NCI-H2227 treated with DMSO at 0.1 percent for 48 hours (cell line): ENCODE results near the gene EPHB1.

Experiments
- DNase-seq: peaks from one replicate; lab custom pipeline; 2025; lab: John Stamatoyannopoulos, UW

The EPHB1 gene

DNA sequence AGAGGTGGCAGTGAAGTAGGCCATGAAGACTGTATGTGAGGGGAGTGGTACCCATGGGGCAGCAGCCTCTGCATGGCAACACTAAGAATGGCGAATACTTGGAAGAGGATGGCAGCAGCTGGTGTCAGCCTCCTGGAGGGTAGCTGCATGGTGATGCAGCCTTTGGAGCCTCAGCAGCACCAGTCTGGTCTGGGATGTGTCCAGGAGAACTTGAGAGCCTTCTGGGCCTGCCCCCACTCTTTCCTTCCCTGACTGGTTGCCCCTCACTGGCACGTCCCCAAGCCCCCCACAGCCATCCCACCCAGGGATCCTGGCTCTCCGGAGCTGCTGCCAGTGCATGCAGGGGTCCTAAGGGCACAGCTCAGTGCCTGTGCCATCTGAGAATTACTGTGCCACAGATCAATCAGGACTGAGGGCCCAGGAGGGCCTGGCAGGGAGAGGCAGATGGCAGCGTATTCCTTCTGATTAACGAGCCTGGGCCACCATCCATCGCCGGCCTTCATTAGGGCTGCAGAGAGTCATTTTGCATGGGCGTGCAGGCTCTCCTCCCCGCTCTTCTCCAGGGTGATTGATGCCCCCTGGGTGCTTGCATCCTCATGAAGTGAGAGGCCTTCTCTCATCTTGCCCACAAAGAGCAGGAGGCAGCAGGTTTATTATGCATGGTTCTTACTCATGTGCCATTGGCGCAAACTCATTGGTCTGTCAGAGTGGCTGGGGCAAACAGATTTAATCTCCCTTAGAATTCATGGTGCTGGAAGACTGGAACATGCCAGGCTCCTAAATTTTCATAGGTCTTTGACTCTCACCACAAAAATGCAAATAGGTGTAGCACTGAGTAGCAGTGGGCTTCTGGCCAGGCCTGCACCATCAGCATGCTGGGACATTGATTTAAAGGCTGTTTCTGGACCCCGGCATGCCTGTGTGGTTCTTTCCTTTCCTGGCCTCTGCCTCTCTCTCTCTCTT is 116.8 kb downstream of the EPHB1 start:
- DNase-seq, result no peak

DNA sequence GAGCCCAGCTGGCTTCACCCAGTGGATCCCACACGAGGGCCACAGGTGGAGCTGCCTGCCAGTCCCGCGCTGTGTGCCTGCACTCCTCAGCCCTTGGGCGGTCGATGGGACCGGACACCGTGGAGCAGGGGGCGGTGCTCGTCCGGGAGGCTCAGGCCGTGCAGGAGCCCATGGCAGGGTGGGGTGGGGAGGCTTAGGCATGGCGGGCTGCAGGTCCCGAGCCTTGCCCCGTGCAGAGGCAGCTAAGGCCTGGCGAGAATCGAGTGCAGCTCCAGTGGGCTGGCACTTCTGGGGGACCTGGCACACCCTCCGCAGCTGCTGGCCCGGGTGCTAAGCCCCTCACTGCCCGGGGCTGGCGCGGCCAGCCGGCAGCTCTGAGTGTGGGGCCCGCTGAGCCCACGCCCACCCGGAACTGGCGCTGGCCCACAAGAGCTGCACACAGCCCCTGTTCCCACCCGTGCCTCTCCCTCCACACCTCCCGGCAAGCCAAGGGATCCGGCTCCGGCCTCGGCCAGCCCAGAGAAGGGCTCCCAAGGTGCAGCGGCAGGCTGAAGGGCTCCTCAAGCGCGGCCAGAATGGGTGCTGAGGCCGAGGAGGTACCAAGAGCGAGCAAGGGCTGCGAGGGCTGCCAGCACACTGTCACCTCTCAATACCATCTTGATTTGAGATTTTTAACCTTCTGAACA is 121.4 kb downstream of the EPHB1 start:
- no peak for DNase-seq

DNA sequence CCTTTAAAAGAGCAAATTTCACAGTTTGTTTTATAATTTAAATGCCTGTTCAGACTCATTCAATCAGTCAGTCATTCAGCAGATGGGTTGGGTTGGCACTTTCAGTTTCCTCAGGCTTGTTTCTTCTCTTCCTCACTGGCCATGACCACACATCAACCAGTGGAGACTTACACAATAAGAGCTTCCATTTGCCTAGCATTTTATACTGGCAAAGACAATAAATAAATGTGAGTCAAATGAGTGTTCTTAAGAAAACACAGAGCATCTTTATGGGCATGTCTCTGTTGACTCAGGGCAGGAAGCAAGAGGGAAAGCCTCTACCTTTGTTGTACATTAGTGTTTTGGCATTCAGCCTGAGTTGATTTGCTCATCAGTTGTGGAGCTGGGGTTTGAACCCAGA is 122.6 kb downstream of the EPHB1 start:
- no peak for DNase-seq

DNA sequence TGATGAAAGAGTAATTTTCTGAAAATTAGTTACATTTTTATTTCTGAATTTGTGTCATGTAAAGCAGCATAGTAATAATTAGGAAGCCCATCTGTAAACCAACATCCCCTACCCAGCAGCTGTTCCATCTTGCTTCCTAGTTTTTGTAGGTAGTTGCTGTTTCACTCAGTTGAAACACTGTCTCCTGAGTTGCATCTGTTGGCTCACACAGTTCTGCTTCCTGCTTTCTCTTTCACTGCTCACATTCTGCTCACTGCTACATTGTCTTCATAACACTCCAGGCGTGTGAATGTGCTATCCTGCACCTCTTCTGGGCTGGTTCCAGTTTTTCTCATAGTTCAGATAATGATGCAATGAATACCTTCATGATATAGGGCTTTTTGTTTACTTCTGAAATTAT is 123.4 kb downstream of the EPHB1 start:
- no peak for DNase-seq

DNA sequence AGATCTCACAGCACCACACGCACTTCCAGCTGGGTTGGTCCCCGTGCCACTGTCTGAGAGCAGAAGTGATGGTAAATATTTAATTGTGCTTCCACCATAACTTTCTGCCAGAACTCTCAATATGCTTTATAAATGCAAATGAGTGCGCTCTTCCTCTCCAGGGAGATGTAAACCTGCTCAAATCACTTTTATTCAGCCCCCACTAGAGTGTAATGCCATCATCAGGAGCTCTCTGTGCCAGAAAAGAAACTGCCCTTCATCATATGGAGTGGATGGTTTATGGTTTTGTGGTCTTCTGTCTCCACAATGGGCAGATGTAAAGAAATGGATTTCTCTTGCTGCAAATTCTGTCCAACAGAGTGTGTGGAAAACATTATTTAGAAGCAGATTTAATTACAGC is 127.0 kb downstream of the EPHB1 start:
- no peak for DNase-seq

DNA sequence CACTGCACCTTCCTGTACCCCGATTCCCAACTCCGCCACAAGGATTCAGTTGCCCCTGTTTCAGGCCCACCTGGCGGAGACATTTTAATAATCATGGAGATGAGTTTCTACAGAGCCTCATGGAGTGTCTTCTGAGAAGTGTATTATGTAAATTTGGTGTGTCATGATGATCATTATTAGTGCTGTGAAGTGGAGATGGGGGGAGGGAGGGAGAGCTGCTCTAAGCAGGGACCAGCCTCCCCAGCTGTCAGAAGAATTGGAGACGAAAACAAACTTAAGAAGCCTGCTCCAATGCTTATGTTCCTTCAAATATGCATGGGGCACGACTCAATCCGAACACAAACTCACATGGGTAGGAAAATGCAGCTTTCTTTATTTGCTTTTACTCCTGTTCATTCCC is 127.8 kb downstream of the EPHB1 start:
- no peak for DNase-seq

DNA sequence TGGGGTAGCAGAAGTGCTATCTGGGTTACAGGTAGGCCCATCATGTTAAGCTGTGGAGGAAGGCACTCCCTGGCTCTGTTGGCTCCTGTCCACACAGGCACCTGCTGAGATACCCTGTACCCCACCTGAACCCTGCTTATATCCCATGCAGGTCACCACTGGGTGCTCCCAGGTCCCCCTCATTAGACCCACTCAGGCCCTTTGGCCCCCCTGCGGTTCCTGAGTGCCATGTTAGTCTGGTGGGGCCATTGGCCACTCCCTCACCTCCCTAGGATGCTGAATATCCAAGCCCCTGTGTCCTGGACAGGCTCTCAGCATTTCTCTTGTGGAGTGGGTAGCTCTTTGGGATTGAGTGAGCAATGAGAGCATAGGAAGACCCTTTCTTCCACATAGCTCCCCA is 128.2 kb downstream of the EPHB1 start:
- DNase-seq, result no peak

DNA sequence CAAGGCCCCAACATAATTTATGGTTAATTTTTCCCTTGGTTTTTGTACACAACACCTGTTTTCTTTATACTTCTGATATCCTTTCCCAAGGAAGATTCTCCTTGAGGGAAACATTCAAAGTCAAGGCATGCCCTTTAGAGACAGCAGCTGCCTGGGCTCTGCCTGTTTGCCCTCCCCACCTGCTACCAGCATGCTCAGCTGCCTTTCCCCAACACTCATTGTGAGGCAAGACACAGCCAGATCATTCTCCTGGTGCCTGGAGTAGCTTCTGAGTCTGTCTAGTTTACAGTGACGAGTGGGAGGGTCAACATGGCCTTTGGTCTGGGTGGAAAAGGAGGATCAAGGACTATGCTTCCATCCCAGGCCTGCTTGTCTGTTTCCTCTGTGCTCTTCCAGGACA is 132.5 kb downstream of the EPHB1 start:
- DNase-seq, result no peak

DNA sequence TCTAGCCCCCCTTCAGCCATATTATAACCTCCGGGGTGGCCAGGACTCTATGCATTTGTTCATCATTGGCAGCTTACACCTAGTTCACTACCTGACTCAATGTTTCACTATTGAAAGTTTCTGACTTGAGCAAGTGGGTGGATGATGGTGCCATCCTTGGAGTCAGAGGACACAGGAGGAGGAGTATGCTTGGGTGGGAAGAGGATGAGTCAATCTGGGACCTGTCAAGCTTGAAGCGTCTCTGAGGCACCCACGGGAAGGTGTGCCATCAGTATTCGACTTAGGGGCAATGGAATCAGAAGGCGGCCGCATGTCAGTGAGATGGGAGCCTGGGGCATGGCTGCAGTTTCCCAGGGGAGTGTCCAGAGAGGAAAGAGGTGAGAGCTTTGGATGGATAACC is 133.3 kb downstream of the EPHB1 start:
- no peak for DNase-seq

DNA sequence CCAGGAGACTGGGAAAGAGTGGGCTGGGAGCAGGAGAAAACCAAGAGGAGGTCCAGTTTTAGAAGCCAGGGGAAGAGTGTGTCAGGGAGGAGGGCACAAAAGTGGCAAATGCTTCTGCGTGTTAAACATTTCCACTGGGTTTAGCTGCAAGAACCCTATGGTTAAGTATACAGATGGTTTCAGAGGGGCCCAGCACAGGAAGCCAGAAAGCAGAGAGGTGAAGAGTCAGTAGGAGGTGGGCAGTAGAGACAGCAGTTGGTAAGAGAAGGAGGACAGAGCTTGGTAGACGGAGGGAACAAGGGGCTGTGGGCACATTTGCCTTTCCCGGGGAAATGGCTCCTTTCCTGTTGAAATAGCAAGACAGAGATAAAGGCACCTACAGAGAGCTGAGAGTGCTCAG is 133.8 kb downstream of the EPHB1 start:
- DNase-seq, result no peak

DNA sequence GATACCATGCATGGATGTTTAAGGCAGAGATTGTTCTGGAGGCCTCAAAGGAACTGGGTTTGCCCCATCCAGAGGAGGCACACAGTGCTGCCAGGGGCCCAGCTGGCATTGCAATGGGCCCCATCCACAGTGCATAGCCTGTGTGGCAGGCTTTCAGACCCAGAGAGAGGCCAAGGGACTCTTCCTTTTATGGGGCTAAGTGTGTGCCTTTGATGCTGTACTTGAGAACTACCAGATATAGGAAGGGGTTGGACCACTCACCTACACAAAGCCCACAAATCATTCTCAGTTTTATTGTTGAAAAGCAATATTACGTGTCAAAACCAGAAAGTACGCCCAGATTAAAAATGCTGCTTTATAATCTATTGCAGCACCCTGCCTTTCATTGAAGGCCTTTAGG is 134.9 kb downstream of the EPHB1 start:
- DNase-seq, result no peak

DNA sequence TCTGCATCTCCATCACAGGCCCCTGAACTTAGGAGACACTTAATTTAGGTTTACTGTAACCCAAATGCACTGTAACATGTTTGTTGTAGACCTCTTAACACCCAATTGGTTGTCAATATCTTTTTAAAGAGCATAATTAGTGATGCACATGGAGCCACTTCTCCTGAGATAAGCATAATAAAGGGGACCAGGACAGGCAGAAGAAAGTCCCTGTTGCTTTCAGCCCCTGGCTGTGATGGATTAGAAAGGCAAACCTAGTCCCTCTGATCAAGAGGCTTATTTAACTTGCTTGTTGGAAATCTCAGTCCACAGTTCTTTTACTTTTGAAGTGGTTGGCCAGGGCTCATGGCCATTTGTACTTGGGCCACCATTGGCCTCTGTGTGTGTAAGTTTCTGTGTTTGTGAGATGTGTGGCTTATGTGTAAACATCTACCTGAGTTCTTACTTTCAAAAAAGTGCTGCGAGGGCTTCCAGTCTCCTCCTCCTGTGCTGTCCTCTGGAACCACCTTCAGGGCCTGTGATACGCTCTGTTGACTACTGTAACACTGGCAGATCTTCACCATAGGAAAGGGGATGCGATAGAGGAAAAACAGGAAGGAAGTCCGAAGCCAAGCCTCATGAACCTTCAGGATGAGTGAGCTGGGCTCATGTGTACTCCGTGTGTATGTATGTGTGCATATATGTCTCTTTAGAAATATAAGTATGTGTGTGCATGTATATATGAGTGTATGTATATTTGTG is 136.2 kb downstream of the EPHB1 start:
- DNase-seq, result no peak

DNA sequence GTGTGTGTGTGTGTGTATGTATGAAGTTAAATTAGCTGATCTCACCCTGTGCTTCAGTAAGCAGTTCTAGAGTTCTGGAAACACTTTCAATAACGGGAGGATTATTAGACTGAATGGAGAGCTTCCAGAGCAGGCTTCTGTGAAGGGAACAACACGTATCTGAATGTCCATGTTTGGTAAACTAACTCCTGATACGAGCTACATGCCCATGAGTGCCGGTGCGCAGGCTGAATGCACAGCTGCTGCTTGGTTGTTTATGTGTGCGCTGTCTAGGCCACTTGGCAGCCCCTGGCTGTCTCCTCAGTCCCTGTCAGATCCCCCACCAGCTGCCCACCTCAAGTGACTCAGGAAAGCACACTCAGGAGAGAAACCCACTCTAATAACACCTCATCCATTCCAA is 137.0 kb downstream of the EPHB1 start:
- DNase-seq, result no peak

DNA sequence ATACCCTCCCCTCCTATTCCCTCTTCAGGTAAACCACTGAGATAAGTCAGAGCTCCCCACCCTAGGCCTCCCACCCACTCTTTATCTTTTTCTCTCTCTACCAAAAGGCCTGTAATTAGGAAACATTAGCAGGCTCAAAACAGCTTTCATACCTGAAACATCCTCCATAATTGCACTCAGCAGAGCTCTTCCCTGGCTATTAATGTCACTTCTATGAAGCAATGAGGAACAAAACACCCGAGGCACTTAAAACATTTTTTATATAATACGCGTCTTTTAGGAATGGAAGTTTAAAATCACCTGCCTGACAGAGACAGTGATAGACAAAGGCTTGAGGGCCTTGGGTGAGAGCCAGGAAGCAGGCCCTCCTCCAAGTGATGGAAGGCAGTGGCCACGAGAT is 138.9 kb downstream of the EPHB1 start:
- DNase-seq, result peak; percentile 94

DNA sequence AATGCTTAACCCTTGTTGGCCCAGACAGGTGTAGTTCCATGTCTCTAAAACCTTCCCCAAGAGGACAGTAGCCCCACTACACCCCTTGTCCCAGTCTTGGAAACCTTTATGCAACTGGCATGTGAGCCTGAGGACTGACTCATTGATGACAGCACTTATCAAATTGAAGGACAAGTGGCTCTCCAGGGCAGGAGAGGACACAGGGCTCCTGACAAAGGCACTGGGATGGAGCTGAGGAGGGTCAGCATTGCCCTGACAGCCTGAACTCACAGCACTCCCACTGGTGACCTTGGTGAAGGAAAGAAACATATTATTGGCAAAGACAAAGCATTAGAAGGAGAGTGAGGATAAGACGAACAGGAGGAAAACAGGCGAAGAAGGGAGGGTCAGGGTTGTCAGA is 139.9 kb downstream of the EPHB1 start:
- no peak for DNase-seq

DNA sequence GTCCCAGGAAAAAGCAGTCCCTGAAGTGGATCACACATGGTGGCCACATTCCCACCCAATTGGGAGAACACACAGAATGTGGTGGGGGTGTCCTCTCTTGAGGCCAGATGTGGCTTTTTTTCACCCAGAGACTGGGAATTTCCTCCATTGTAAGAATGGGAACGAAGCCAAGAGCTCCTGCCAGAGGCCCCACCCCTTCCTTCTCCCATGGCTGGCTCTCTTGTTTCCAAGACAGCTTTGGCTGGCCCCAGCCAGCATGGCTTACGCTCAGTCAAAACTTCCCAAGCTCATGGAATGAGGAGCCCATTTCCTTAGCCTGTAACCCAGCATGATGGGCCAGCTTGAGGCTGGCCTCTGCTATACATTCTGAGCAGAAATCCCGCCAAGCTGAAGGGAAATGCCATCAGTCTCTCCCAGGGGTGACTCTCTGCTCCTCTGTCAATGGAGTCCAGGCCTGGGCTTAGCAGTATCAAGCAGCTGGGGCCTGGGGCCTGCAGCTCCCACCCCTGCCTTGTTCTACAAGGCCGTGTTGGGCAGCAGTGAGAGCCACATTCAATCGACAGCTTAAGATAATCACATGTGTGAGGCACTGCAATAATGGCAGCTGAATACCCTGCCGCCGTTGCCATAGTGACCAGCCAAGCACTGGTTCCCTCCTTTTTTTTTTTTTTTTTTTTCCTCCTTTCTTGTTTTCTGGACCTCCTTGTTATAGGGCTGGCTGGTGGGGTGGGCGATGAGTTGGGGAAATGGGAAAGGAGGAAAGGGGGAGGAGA is 142.4 kb downstream of the EPHB1 start:
- peak; percentile 88 for DNase-seq

DNA sequence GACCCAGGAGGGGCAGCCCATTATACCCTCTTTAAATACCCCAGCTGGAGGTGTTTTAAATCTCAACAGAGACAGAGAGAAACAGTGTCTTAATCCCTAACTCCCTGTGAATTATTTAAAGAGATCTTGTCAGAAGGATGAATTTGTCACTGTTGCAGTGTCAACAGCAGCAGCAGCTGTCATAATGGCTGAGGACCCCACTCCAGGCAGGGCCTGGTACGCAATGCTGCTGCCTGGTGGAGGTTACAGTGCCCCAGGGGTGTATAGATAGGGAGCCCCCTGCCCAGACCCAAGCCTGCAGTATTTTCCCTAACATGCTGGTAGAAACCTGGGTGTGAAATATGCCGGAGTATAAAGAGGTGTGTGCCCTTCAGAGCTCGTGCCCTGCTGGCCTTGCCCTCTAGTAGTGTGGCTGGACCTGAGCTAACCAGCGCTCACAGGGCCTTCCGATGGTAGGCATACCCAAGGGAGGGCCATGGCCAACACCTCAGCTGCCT is 143.0 kb downstream of the EPHB1 start:
- DNase-seq, result no peak

DNA sequence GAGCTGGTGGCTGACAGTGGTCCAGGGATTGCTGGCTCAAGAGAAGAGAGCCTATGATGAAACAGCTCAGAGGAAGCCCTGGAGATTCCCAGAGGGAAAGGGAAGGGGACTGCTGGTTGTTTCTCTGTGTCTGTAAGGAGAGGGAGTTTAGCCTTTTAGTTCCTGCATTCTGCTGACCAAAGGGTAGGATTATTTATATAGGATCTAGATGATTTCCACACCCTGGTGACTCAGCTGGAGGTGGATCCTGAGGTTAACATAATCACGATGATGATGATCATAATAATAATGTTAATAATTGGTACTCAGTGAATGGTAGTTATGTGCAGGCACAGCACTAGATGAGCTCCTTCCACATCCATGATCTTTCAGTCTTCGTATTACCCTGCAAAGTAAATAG is 144.9 kb downstream of the EPHB1 start:
- DNase-seq, result no peak

DNA sequence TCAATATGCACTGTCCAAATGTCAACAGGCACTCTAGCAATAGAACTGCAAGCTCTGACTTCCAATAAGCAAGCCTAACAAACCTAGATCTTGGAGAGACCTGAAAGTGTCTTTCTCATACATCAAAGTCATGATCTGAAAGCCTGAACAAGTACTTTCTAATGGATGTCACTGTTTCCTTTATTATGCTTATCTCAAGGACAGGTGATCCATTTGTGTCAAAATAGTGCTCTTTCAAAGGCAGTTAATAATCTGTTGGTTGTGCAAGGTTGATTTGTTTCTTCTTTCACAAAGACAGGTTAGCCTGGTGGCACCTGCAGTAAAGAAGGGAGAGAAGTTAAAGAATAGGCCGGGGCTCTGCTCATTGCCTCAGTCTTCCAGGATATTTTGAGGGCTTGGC is 146.8 kb downstream of the EPHB1 start:
- DNase-seq, result no peak

DNA sequence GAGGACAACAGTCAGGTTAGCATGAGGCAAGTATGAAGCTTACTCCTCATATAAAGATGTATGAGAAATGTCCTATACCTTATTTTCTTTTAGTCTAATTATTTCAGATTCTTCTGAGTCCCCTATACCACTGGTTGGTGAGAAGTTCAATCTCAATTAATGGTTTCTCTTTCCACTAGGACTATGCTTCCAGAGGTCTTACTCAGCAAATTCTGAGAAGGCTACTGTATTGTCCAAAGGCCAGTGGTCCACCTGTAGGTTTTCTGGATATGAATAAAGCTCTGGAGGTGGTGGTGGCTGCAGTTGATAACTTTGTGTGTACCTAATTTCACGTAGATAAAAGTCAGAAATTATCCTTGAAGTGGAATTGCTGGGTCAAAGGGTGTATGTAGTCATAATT is 149.4 kb downstream of the EPHB1 start:
- DNase-seq, result no peak

DNA sequence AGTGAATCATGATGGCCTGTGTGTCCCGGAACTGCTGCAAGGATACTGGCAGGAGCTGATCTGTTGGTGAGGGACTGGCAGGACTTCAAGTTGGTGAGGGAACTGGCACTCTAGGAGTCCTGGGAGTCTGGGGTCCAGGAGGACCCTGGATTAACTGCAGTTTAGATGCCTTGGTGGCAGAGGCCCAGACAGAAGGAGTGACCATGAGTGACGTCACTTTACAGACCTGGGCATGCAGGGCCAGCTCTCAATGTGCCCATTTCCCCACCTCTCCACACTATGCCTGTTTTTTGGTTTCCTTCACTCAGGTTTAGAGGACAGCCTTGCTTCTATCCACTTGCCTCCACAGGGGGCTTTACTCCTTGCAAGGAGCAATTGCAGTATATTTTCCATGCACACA is 154.1 kb downstream of the EPHB1 start:
- no peak for DNase-seq

DNA sequence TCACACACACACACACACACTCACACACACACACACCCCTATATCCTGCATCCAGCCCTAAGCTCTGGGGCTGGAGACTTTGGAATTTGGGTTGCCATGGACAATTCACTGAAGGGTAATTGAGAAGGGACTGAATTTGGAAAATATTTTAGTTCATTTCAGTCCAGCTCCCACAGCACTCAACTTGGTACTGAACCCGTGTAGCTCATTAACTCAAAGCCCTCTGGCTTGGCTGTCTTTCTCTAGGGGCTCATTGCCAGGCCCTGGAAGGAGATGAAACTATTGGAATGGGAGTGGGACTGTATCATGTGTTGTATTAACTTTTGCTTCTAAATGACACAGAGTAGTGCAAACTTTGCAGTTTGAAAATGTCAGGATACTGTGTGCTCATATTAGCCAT is 157.3 kb downstream of the EPHB1 start:
- no peak for DNase-seq
